Esophagus muscularis mucosa (tissue), 4 donors: Measurements from ENCODE around the gene YPEL2. TPM values are rescaled to one million over a fixed set of nuclear protein-coding genes. Genes with fewer than 3 reads are reported as not detected.

Experiments used
- DNase-seq: peaks from one replicate; pipeline ENCODE4 v3.0.0-alpha.2; 2017; ENCODE audit errors: extremely low spot score
- H3K27ac ChIP-seq, 4 donors: fragments of 200-600 bp; sonication (generic); replicated peaks in 1 of 4; 1 replicate in 3 of 4; 2 replicates in 1 of 4; pipeline ENCODE4 v1.5.1; 2016 to 2019; ENCODE audit warnings: mild to moderate bottlenecking in 1 of 4
- H3K27me3 ChIP-seq, 4 donors: fragments of 200-600 bp; sonication (generic); one replicate each; pipeline versions ENCODE4 v1.5.1 to v1.6.0; 2016 to 2019
- H3K36me3 ChIP-seq, 4 donors: fragments of 200-600 bp; sonication (generic); one replicate each; pipeline ENCODE4 v1.5.1; 2016 to 2019
- H3K4me1 ChIP-seq, 4 donors: fragments of 200-600 bp; sonication (generic); one replicate each; pipeline ENCODE4 v1.5.1; 2016 to 2019
- H3K4me3 ChIP-seq, 4 donors: fragments of 200-600 bp; sonication (generic); 1 replicate in 2 of 4; 2 replicates in 2 of 4; pipeline ENCODE4 v1.5.1; 2016 to 2019; ENCODE audit warnings: mild to moderate bottlenecking in 4 of 4, moderate library complexity in 1 of 4
- H3K9me3 ChIP-seq, 4 donors: fragments of 200-600 bp; sonication (generic); 1 replicate in 3 of 4; 2 replicates in 1 of 4; pipeline ENCODE4 v1.5.1; 2016 to 2019
- CTCF ChIP-seq, 3 experiments: fragments of 200-600 bp in 2 of 3; fragments of 450-650 bp in 1 of 3; sonication (generic) in 2 of 3; IDR thresholded peaks; one replicate each; pipeline ENCODE4 v1.5.1; 2017 to 2019; ENCODE audit warnings: antibody characterized with exemption in 3 of 3, mild to moderate bottlenecking in 2 of 3, moderate library complexity in 1 of 3
- EP300 ChIP-seq: sonication (generic); formaldehyde crosslinking; IDR thresholded peaks from one replicate; pipeline ENCODE4 v1.6.1; 2017; ENCODE audit warnings: antibody characterized with exemption
- POLR2A ChIP-seq: fragments of 450-650 bp; IDR thresholded peaks from one replicate; pipeline ENCODE4 v1.6.1; 2017; ENCODE audit warnings: antibody characterized with exemption, moderate library complexity, mild to moderate bottlenecking, low read depth
- POLR2AphosphoS5 ChIP-seq, 2 donors: sonication (generic); formaldehyde crosslinking; IDR thresholded peaks; one replicate each; pipeline ENCODE4 v1.6.1; 2017; ENCODE audit warnings: antibody characterized with exemption in 2 of 2
- WGBS: methylation state at CpG from one replicate; pipeline ENCODE4 v1.1.5; 2018; 5-methylcytosine and 5-hydroxymethylcytosine counted together
- intact Hi-C: fragments of 100-400 bp; cut with DNase I; formaldehyde crosslinking; loops from one replicate; pipeline ENCODE4 v1.15.1; 2023
- total RNA-seq, 4 donors: library from RNA; depleted of rRNA; stranded (reverse); fragments of >200 nt; gene quantifications; one replicate each; pipeline versions ENCODE4 v1.1.0 to v1.2.1, GENCODE V29; 2016

Gene YPEL2
- total RNA-seq, 4 donors from 2014 or later = 27.7 to 62.9 (median 28.8) TPM

- intact Hi-C loops = no loop called here
- Histone ChIP-seq H3K4me3 (no peak overlapping the region), H3K9me3 (no peaks in the 10 kb centered on the region), H3K27me3 (no peaks in the 10 kb centered on the region), H3K27ac (no peak overlapping the region), H3K4me1 (peaks cover 93 to 98% (median 94%) of the 10 kb centered on the region in 4 donors), H3K36me3 (peaks cover 0 to 3% (median under 1%) of the 10 kb centered on the region in 4 donors)
- 73% methylated on average over 4 of the region's 4 CpGs for WGBS
- no peak for TF ChIP-seq POLR2A
- TF ChIP-seq CTCF (IDR thresholded peaks at IDR 0.05) = no peak
- no peak for DNase-seq
Observed at GRCh38 chr17:59342681-59343131, 11.3 kb downstream of the YPEL2 start.

GRCh38 chr17:59345476-59345875 is 14.0 kb downstream of the YPEL2 start:
- Histone ChIP-seq H3K36me3 (peaks cover 0 to 8% (median 0%) of the 10 kb centered on the region in 4 donors), H3K27me3 (no peaks in the 10 kb centered on the region), H3K27ac (no peak overlapping the region), H3K4me1 (peaks cover 83 to 95% (median 93%) of the 10 kb centered on the region in 4 donors), H3K4me3 (no peak overlapping the region), H3K9me3 (no peaks in the 10 kb centered on the region)
- WGBS = 79% methylated on average over 7 of the region's 7 CpGs
- no peak for DNase-seq
- TF ChIP-seq POLR2AphosphoS5 (IDR thresholded peaks at IDR 0.05) (no peak), CTCF (IDR thresholded peaks at IDR 0.05) (no peak), EP300 (no peak), POLR2A (no peak)
- intact Hi-C loops = no loop called here

GRCh38 chr17:59346341-59346740 is 14.9 kb downstream of the YPEL2 start:
- no peak for DNase-seq
- Histone ChIP-seq H3K9me3 (no peaks in the 10 kb centered on the region), H3K4me3 (no peak overlapping the region), H3K4me1 (peaks cover 84 to 98% (median 93%) of the 10 kb centered on the region in 4 donors), H3K36me3 (peaks cover 0 to 8% (median 0%) of the 10 kb centered on the region in 4 donors), H3K27me3 (no peaks in the 10 kb centered on the region), H3K27ac (no peak overlapping the region)
- intact Hi-C loops = no loop called here
- 88% methylated on average over 4 of the region's 4 CpGs for WGBS
- no peak for TF ChIP-seq CTCF (IDR thresholded peaks at IDR 0.05)
- no peak for TF ChIP-seq POLR2AphosphoS5 (IDR thresholded peaks at IDR 0.05)
- no peak for TF ChIP-seq POLR2A
- TF ChIP-seq EP300 = no peak

GRCh38 chr17:59346876-59347407 is 15.5 kb downstream of the YPEL2 start:
- intact Hi-C loops = no loop called here
- Histone ChIP-seq H3K4me1 (peaks cover 84 to 98% (median 92%) of the 10 kb centered on the region in 4 donors), H3K36me3 (peaks cover 0 to 8% (median 0%) of the 10 kb centered on the region in 4 donors), H3K4me3 (no peak overlapping the region), H3K9me3 (no peaks in the 10 kb centered on the region), H3K27me3 (no peaks in the 10 kb centered on the region), H3K27ac (no peak overlapping the region)
- no peak for DNase-seq
- WGBS = 96% methylated on average over 6 of the region's 6 CpGs
- no peak for TF ChIP-seq CTCF (IDR thresholded peaks at IDR 0.05)

- no peaks in the 10 kb centered on the region for H3K27me3 ChIP-seq
- 84% methylated on average over 7 of the region's 7 CpGs for WGBS
- DNase-seq = no peak
- peaks cover 0 to 11% (median 0%) of the 10 kb centered on the region in 4 donors for H3K36me3 ChIP-seq
- H3K9me3 ChIP-seq = no peaks in the 10 kb centered on the region
- peaks cover 84 to 98% (median 91%) of the 10 kb centered on the region in 4 donors for H3K4me1 ChIP-seq
- intact Hi-C loops = no loop called here
- TF ChIP-seq CTCF (IDR thresholded peaks at IDR 0.05) (no peak), POLR2A (no peak), EP300 (no peak), POLR2AphosphoS5 (IDR thresholded peaks at IDR 0.05) (no peak)
- no peak overlapping the region for H3K27ac ChIP-seq
- no peak overlapping the region for H3K4me3 ChIP-seq
Observed at GRCh38 chr17:59347975-59348391, 16.5 kb downstream of the YPEL2 start.
